GM23338 (cell line): ENCODE results near the gene ANKRD11. TPM values are rescaled to one million over a fixed set of nuclear protein-coding genes. Genes with fewer than 3 reads are reported as not detected.

Experiments used
- ATAC-seq: fragments of 200-7000 bp; cut with Tn5 transposase; 3 replicates; pipeline ENCODE4 v1.9.1; 2020
- DNase-seq: peaks from one replicate; pipeline ENCODE4 v3.0.0-alpha.2; 2015; ENCODE audit warnings: low spot score
- H2AFZ ChIP-seq: fragments of 200-600 bp; sonication (generic); 2 replicates; pipeline ENCODE4 v1.8.0; 2016; ENCODE audit warnings: antibody characterized with exemption, mild to moderate bottlenecking, moderate library complexity
- H3F3A ChIP-seq: fragments of 200-600 bp; sonication (generic); replicated peaks from 2 replicates; pipeline ENCODE4 v1.8.0; 2017; ENCODE audit warnings: antibody characterized with exemption, mixed run types, low read depth
- H3K27ac ChIP-seq: fragments of 200-600 bp; sonication (generic); 2 replicates; pipeline ENCODE4 v1.6.1; 2016; ENCODE audit warnings: low read depth
- H3K27me3 ChIP-seq: fragments of 200-600 bp; sonication (generic); 2 replicates; pipeline ENCODE4 v1.8.0; 2016; ENCODE audit warnings: mild to moderate bottlenecking, mixed run types, moderate library complexity; ENCODE audit not compliant: insufficient read depth
- H3K36me3 ChIP-seq: fragments of 200-600 bp; sonication (generic); 2 replicates; pipeline ENCODE4 v1.8.0; 2016; ENCODE audit warnings: mild to moderate bottlenecking; ENCODE audit not compliant: insufficient read depth
- H3K4me1 ChIP-seq: fragments of 200-600 bp; sonication (generic); 2 replicates; pipeline ENCODE4 v1.8.0; 2016; ENCODE audit warnings: mild to moderate bottlenecking, moderate library complexity; ENCODE audit not compliant: insufficient read depth
- H3K4me2 ChIP-seq: fragments of 200-600 bp; sonication (generic); 2 replicates; pipeline ENCODE4 v1.7.1; 2017; ENCODE audit warnings: mixed run types
- H3K4me3 ChIP-seq: fragments of 200-600 bp; sonication (generic); 2 replicates; pipeline ENCODE4 v1.6.1; 2016; ENCODE audit warnings: mixed run types
- H3K79me2 ChIP-seq: fragments of 200-600 bp; sonication (generic); replicated peaks from 2 replicates; pipeline ENCODE4 v1.8.0; 2017; ENCODE audit warnings: mild to moderate bottlenecking; ENCODE audit not compliant: insufficient read depth
- H3K9me2 ChIP-seq: fragments of 200-600 bp; sonication (generic); 2 replicates; pipeline ENCODE4 v1.8.0; 2017; ENCODE audit not compliant: insufficient read depth
- H4K20me1 ChIP-seq: fragments of 200-600 bp; sonication (generic); replicated peaks from 2 replicates; pipeline ENCODE4 v1.8.0; 2017; ENCODE audit warnings: mild to moderate bottlenecking; ENCODE audit not compliant: insufficient read depth
- H3K27ac Mint-ChIP-seq: 2 replicates; pipeline ENCODE4 v1.8.0; 2020; ENCODE audit warnings: inconsistent platforms, mild to moderate bottlenecking, moderate library complexity, mixed read lengths
- H3K27me3 Mint-ChIP-seq: 3 replicates; pipeline ENCODE4 v1.8.0; 2022; ENCODE audit warnings: low read depth, mild to moderate bottlenecking, moderate library complexity, mixed read lengths, inconsistent platforms; ENCODE audit not compliant: insufficient read depth, poor library complexity
- H3K36me3 Mint-ChIP-seq: 3 replicates; pipeline ENCODE4 v1.8.0; 2021; ENCODE audit warnings: low read depth, mild to moderate bottlenecking, inconsistent platforms, moderate library complexity, mixed read lengths
- H3K4me1 Mint-ChIP-seq: 3 replicates; pipeline ENCODE4 v1.8.0; 2020; ENCODE audit warnings: mild to moderate bottlenecking, inconsistent platforms, mixed read lengths
- H3K4me3 Mint-ChIP-seq: 3 replicates; pipeline ENCODE4 v1.8.0; 2021; ENCODE audit warnings: moderate library complexity, mild to moderate bottlenecking, inconsistent platforms, mixed read lengths
- H3K9me3 Mint-ChIP-seq: 3 replicates; pipeline ENCODE4 v1.8.0; 2020; ENCODE audit warnings: moderate library complexity, mild to moderate bottlenecking, inconsistent platforms, mixed read lengths
- CREB1 ChIP-seq: fragments of 250-450 bp; sonication (Bioruptor Pico); IDR thresholded peaks from 2 replicates; pipeline ENCODE4 v1.5.0; 2020; ENCODE audit warnings: low read depth, mild to moderate bottlenecking, moderate library complexity
- CTCF ChIP-seq, 2 experiments: fragments of 200-600 bp in 1 of 2; sonication (generic) in 1 of 2; conservative IDR thresholded peaks; 2 replicates each; pipeline versions ENCODE4 v1.5.1 to v1.6.1; 2016 to 2017; ENCODE audit warnings: antibody characterized with exemption in 2 of 2, low read depth in 2 of 2, mild to moderate bottlenecking in 2 of 2, moderate library complexity in 1 of 2
- ETS1 ChIP-seq: IDR thresholded peaks from 2 replicates; pipeline ENCODE4 v1.6.1; 2016; ENCODE audit warnings: antibody characterized with exemption
- EZH2 ChIP-seq: fragments of 200-600 bp; sonication (generic); IDR thresholded peaks from one replicate; pipeline ENCODE4 v1.8.0; 2017; ENCODE audit warnings: antibody characterized with exemption, mild to moderate bottlenecking, low read depth; ENCODE audit not compliant: unreplicated experiment
- EZH2phosphoT487 ChIP-seq: fragments of 200-600 bp; sonication (generic); IDR thresholded peaks from one replicate; pipeline ENCODE4 v1.8.1; 2018; ENCODE audit warnings: antibody characterized with exemption; ENCODE audit not compliant: unreplicated experiment
- JUNB ChIP-seq: IDR thresholded peaks from one replicate; pipeline ENCODE4 v1.6.1; 2016; ENCODE audit warnings: antibody characterized with exemption; ENCODE audit not compliant: unreplicated experiment
- NANOG ChIP-seq: IDR thresholded peaks from 2 replicates; pipeline ENCODE4 v1.6.1; 2016; ENCODE audit warnings: antibody characterized with exemption, borderline replicate concordance
- POLR2AphosphoS5 ChIP-seq: IDR thresholded peaks from 2 replicates; pipeline ENCODE4 v1.6.1; 2016; ENCODE audit warnings: antibody characterized with exemption, low read depth
- REST ChIP-seq: IDR thresholded peaks from one replicate; pipeline ENCODE4 v1.6.1; 2018; ENCODE audit warnings: antibody characterized with exemption; ENCODE audit not compliant: unreplicated experiment
- STAT1 ChIP-seq: IDR thresholded peaks from one replicate; pipeline ENCODE4 v1.6.1; 2016; ENCODE audit warnings: antibody characterized with exemption; ENCODE audit not compliant: unreplicated experiment
- ZNF114 ChIP-seq: fragments of 250-450 bp; sonication (Bioruptor Pico); IDR thresholded peaks from 2 replicates; pipeline ENCODE4 v1.5.0; 2020; ENCODE audit warnings: mild to moderate bottlenecking, moderate library complexity
- ZNF331 ChIP-seq: fragments of 250-450 bp; sonication (Bioruptor Pico); IDR thresholded peaks from 2 replicates; pipeline ENCODE4 v1.5.0; 2020; ENCODE audit warnings: low read depth, mild to moderate bottlenecking, moderate library complexity
- ZNF462 ChIP-seq: fragments of 250-450 bp; sonication (Bioruptor Pico); IDR thresholded peaks from 2 replicates; pipeline ENCODE4 v1.5.0; 2020; ENCODE audit warnings: mild to moderate bottlenecking, moderate library complexity
- polyA plus RNA-seq: library from polyadenylated mRNA; unstranded; fragments of >200 nt; fragmentation: Nextera tagmentation; extraction: Ambion mirVana; gene quantifications from 2 replicates; pipeline ENCODE4 v1.2.1, GENCODE V29; 2016
- total RNA-seq: library from RNA; depleted of rRNA; stranded (reverse); fragments of >200 nt; shearing (Covaris generic); gene quantifications from 2 replicates; pipeline ENCODE4 v1.2.3, GENCODE V29; 2014

Gene ANKRD11
- total and polyA plus RNA-seq, 2 experiments from 2014 or later = 130 to 159 TPM

GRCh38 chr16:89325861-89326471 lies 164.4 kb downstream of the ANKRD11 start:
- peaks cover 55% of the 10 kb centered on the region for H3K4me1 ChIP-seq

More at GRCh38 chr16:89325861-89326471, 164.4 kb downstream of the ANKRD11 start:
- Mint-ChIP-seq H3K4me1 (peaks cover 74% of the 10 kb centered on the region), H3K36me3 (peaks cover 6% of the 10 kb centered on the region; the same call in 2 of the 3 replicates), H3K9me3 (no peaks in the 10 kb centered on the region; the same call in 2 of the 3 replicates), H3K27me3 (peaks cover 26% of the 10 kb centered on the region), H3K27ac (peak overlapping the region; percentile 90), H3K4me3 (peak overlapping the region; percentile 1; the same call in 1 of the 3 replicates)
- TF ChIP-seq REST (no peak), POLR2AphosphoS5 (no peak), CTCF (conservative IDR thresholded peaks at IDR 0.05; ENCODE audit: low read depth in 2 of 2) (no peak), NANOG (no peak), JUNB (no peak), EZH2 (no peak), STAT1 (no peak), ETS1 (no peak), CREB1 (CRISPR knock-in tag) (no peak), ZNF331 (no peak), ZNF462 (no peak), EZH2phosphoT487 (no peak), ZNF114 (CRISPR knock-in tag) (no peak)
- Histone ChIP-seq H3K4me3 (no peak overlapping the region), H3F3A (peaks cover 10% of the 10 kb centered on the region; the same call in 1 of the 2 replicates), H3K79me2 (peaks cover 89% of the 10 kb centered on the region), H3K4me2 (peak overlapping the region; percentile 55; the same call in 1 of the 2 replicates), H2AFZ (no peak overlapping the region), H4K20me1 (peaks cover 37% of the 10 kb centered on the region), H3K36me3 (no peaks in the 10 kb centered on the region), H3K9me2 (no peaks in the 10 kb centered on the region), H3K27me3 (no peaks in the 10 kb centered on the region), H3K27ac (peak overlapping the region; percentile 79)
- DNase-seq (no peak), ATAC-seq (no peak)
